ENCODE measurements around the gene FCHSD2.

The FCHSD2 gene

DNA sequence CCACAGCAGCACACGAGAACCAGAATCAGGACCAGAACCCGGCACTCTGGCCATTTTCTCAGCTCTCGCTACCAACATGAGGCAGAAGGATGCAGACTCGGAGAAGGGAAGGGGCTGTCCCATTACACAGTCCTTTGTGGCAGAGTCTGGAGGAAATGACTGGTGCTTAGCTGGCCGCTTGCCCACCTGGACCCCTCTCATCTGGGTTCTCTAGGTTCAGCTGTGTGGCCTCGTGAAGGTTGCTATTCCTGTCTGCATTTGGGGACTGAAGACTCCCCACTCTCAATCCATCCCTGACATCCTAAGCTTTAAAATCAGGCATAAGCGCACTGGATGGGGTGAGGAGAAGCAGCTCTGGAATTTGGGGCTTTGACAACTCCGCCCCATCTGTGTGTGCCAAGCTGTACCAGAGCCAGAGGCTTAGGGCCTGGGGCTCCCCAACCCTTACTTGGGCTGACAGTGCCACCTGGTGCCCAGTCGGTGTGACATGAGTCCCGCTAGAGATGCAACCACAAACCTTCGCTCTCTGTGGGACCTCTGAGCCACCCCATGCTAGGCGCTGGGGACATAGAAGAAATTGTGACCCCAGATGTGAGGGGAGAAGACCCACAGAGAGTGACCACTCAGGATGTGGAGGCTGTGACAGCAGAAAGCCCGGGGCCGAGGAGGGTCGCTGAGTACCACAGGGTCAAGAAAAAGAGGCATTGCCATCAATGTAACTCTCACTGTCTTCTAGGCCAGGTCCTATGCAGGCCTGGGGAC lies 35.8 kb upstream of the FCHSD2 start:
- peak; percentile 60 for DNase-seq (ENCODE audit: low spot score)
- H3K27me3 Mint-ChIP-seq (ENCODE audit: low read depth), result peaks cover 28% of the 10 kb centered on the region
- peaks cover 10% of the 10 kb centered on the region for H3K4me1 Mint-ChIP-seq (ENCODE audit: low read depth)
- H3K4me3 Mint-ChIP-seq, result no peak overlapping the region
- no peaks in the 10 kb centered on the region for H3K9me3 Mint-ChIP-seq
- H3K27ac Mint-ChIP-seq, result no peak overlapping the region
- no peaks in the 10 kb centered on the region for H3K36me3 Mint-ChIP-seq (ENCODE audit: low read depth)

DNA sequence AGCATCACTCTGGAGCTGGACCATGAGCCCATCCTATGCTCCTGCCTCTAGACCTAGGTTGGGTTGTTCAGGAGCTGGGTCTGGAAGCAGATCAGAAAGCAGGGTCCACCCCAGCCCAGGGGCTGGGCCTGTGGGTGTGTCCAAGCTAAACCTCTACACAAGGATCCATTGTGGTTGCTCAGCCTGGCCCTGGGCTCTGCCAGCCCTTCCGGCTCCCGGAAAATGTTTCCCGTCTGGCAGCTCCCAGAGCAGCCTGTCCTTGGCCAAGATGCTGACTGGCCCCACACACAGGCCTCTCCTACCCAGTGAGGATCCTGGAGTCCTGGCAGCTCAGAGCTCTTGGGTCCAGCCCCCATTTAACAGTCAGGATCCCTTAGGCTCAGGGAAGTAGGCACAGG lies 35.3 kb upstream of the FCHSD2 start:
- Mint-ChIP-seq H3K27ac (no peak overlapping the region), H3K4me1 (ENCODE audit: low read depth) (peaks cover 10% of the 10 kb centered on the region), H3K36me3 (ENCODE audit: low read depth) (no peaks in the 10 kb centered on the region), H3K9me3 (no peaks in the 10 kb centered on the region), H3K27me3 (ENCODE audit: low read depth) (peaks cover 27% of the 10 kb centered on the region), H3K4me3 (no peak overlapping the region)
- DNase-seq (ENCODE audit: low spot score), result no peak

DNA sequence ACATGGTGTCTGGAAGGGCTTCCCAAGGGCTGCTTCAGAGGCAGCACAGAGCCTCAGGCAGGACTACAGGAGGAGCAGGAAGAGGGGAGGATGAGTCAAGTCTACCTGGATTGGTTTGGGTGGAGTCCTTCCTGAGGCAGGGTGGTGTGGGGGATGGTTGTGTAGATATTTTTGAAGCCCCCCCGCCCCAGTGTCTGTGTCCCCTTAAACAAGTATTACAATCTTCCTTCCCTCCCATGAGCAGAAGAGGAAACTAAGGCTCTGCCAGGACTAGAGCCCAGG lies 34.7 kb upstream of the FCHSD2 start:
- no peak for DNase-seq (ENCODE audit: low spot score)
- no peaks in the 10 kb centered on the region for H3K9me3 Mint-ChIP-seq
- H3K36me3 Mint-ChIP-seq (ENCODE audit: low read depth), result no peaks in the 10 kb centered on the region
- H3K27ac Mint-ChIP-seq, result peak overlapping the region; percentile 18
- H3K4me3 Mint-ChIP-seq, result no peak overlapping the region
- peaks cover 24% of the 10 kb centered on the region for H3K27me3 Mint-ChIP-seq (ENCODE audit: low read depth)
- peaks cover 10% of the 10 kb centered on the region for H3K4me1 Mint-ChIP-seq (ENCODE audit: low read depth)

DNA sequence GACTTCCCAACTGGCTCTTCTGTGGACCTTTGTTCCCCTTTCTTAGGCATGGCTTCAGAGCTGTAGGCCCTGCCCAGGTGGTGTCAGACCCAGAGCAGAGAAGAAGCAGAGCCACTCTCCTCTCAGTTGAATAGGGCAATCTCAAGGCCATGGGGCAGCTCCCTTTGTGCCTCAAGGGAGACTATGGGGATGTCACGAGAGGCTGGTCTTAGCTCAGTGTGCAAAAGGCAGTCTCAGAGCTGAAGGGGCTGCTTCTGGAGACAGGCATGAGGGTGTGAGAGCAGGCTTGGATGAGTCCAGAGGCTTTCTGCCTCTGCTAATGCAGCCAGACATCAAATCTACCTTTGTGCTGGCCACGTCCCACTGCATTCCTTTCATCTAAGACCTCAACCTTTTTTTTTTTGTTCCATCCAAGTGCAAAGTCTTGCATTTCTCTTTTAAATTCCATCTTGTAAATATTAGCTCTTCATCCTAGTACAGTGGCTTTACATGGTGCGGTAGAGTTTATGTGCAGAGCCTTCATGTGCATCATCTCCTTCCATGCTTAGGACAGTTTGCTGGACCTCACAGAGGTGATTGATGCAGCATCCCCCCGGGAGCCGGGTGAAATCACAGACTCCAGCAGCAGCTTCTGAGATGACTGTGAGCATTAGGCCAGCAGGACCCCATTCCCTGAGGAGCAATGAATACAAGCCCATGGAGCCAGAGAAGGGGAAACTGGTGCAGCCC lies 34.2 kb upstream of the FCHSD2 start:
- no peak overlapping the region for H3K4me3 Mint-ChIP-seq
- peaks cover 19% of the 10 kb centered on the region for H3K27me3 Mint-ChIP-seq (ENCODE audit: low read depth)
- DNase-seq (ENCODE audit: low spot score), result no peak
- H3K27ac Mint-ChIP-seq, result peak overlapping the region; percentile 18
- H3K36me3 Mint-ChIP-seq (ENCODE audit: low read depth), result no peaks in the 10 kb centered on the region
- H3K4me1 Mint-ChIP-seq (ENCODE audit: low read depth), result peaks cover 10% of the 10 kb centered on the region
- H3K9me3 Mint-ChIP-seq, result no peaks in the 10 kb centered on the region

DNA sequence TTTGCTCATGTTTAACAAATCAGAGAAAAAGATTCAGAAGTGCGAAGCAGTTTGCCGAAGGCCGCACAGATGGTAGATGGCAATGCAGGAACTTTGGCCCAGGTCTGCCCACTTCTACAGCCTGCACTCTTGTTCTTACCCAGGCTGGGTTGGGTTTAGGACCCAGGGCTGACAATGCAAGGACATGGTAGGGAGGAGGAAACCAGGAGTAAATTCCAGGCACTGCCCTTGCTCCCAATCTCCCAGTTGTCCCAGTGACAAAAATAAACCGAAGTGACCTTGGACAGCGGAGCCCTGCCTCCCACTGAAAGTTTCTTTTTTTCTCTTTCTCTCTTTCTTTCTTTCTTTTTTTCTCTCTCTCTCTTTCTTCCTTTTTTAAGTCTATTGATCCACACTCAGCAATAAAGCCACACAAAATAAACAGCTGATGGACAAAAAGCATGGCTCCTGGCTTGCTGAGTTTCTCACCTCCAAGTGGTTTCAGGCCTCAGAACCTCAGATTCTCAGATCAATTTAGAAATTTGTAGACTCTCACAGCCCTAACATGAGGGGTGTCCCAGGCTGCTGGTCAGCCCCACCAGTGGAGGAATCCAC lies 33.5 kb upstream of the FCHSD2 start:
- DNase-seq (ENCODE audit: low spot score), result no peak
- Mint-ChIP-seq H3K27me3 (ENCODE audit: low read depth) (peaks cover 15% of the 10 kb centered on the region), H3K9me3 (no peaks in the 10 kb centered on the region), H3K4me1 (ENCODE audit: low read depth) (peaks cover 10% of the 10 kb centered on the region), H3K4me3 (no peak overlapping the region), H3K36me3 (ENCODE audit: low read depth) (no peaks in the 10 kb centered on the region), H3K27ac (no peak overlapping the region)

DNA sequence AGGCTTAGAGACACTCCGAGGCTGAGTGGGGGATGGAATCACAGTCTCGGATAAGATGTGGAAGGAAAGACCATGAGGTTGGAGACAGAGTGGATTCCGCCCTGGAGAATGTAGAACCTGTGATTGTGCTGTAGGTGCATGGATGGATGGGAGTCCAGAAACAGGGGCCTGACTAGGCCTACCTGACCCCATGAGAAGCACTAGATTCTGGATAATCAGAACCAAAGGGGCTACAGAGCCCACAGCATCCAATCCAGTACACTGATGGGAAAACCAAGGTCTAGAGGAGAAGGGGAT lies 32.3 kb upstream of the FCHSD2 start:
- H3K27ac Mint-ChIP-seq, result no peak overlapping the region
- DNase-seq (ENCODE audit: low spot score), result no peak
- no peaks in the 10 kb centered on the region for H3K9me3 Mint-ChIP-seq
- H3K4me3 Mint-ChIP-seq, result no peak overlapping the region
- H3K36me3 Mint-ChIP-seq (ENCODE audit: low read depth), result no peaks in the 10 kb centered on the region
- H3K4me1 Mint-ChIP-seq (ENCODE audit: low read depth), result peaks cover 10% of the 10 kb centered on the region
- peaks cover 6% of the 10 kb centered on the region for H3K27me3 Mint-ChIP-seq (ENCODE audit: low read depth)

DNA sequence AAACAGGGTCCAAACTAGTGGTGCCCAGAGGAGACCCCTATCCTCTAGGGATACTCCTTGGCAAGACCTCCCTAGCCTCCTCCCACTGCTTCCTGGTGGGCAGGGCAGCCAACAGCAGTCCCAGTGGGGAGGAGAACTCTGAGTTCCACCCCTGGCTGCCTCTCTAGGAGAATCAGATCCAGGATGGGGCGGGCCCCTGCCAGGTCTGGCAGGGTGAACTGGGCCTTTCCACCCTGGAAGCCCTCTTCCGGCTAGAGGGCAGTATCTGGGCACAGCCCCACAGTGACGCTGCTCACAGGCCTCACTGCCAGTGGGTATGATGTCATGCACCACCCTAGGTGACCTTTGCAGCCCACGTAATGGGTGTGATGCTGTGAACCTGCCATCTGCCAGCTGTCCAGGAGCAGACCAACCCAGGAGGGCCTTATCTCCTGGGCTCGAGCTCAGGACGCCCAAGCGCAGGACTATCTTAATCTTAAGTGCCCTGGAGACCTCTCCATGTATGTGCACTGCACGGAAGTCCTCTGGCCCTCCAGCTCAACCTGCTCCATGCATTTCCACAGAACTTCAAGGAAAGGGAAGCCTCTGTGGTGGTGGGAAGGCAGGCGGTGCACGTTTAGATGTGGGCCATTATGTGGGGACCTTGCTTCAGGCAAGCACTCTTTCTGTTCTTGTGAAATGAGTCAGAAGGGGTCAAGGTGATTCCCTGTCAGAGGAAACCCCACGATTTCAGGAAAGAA lies 31.8 kb upstream of the FCHSD2 start:
- H3K4me1 Mint-ChIP-seq (ENCODE audit: low read depth), result peaks cover 10% of the 10 kb centered on the region

DNA sequence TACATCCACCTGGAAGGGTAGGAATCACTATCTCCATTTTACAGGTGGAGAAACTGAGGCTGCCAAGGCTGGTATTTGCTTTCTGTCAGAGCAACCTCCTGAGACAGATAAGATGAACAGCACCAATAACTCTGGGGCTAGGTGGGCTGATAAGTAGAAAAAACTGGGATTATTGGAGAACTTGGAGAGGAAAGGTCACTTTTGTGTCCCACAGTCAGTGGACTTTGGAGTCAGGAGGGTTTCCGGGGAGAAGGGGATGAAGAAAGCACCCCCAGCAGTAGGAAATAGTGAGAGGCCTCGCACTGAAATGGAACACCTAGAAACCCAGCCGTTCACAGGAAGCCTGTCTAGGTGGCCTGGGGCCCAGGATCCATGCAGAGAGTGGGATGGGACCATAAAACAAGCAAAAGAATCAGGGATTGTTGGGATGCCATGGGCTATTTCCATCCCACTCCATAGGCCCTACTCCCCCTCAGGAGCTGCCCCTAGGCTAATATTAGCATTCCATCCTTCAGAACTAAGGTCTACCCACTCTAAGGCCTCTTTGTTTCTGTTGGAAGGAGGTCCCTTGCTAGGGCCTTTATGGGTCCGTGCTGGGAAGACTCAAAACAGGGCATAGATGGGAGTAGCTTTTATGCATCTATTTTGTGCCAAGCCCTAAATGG lies 31.0 kb upstream of the FCHSD2 start:
- DNase-seq (ENCODE audit: low spot score), result no peak
- H3K27ac Mint-ChIP-seq, result no peak overlapping the region
- no peaks in the 10 kb centered on the region for H3K36me3 Mint-ChIP-seq (ENCODE audit: low read depth)
- H3K9me3 Mint-ChIP-seq, result no peaks in the 10 kb centered on the region
- H3K27me3 Mint-ChIP-seq (ENCODE audit: low read depth), result peaks cover 4% of the 10 kb centered on the region
- peaks cover 10% of the 10 kb centered on the region for H3K4me1 Mint-ChIP-seq (ENCODE audit: low read depth)
- H3K4me3 Mint-ChIP-seq, result no peak overlapping the region

More for the DNA sequence above, 31.8 kb upstream of the FCHSD2 start:
- H3K4me3 Mint-ChIP-seq, result no peak overlapping the region
- no peaks in the 10 kb centered on the region for H3K36me3 Mint-ChIP-seq (ENCODE audit: low read depth)
- H3K9me3 Mint-ChIP-seq, result no peaks in the 10 kb centered on the region
- H3K27ac Mint-ChIP-seq, result no peak overlapping the region
- H3K27me3 Mint-ChIP-seq (ENCODE audit: low read depth), result peaks cover 3% of the 10 kb centered on the region
- no peak for DNase-seq (ENCODE audit: low spot score)

DNA sequence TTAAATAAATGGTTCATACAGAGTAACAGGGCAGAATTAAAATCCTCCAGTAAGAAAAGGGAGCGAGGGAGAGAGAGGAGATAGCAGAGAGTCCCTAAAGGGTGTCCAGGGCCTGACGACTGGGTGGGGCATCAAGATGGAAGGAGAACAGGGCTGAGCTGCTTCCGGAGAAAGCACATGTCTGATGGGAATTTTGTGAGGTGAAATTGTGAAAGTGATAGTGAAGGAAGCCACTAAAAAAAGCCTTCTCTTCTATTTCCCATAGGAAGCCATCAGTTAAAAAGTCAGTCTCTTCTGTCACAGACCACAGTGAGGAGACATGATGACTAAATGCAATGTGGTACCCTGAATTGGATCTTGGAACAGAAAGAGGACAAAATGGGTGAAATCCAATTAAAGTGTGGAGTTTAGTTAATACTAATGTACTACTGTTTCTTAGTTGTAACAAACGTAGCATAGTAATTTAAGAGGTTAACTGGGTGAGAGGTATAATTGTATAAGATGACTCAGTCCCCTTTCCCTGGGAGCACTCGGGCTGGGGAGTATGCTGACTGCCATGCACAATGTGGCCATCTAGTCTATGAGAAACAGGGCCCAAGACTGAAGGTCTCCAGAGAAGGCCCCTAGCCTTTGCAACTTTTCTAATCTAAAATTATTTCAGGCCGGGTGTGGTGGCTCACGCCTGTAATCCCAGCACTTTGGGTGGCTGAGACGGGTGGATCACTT lies 29.5 kb upstream of the FCHSD2 start:
- DNase-seq (ENCODE audit: low spot score), result no peak
- Mint-ChIP-seq H3K36me3 (ENCODE audit: low read depth) (no peaks in the 10 kb centered on the region), H3K27me3 (ENCODE audit: low read depth) (peaks cover 10% of the 10 kb centered on the region), H3K4me1 (ENCODE audit: low read depth) (peaks cover 4% of the 10 kb centered on the region), H3K27ac (no peak overlapping the region), H3K4me3 (no peak overlapping the region), H3K9me3 (no peaks in the 10 kb centered on the region)

DNA sequence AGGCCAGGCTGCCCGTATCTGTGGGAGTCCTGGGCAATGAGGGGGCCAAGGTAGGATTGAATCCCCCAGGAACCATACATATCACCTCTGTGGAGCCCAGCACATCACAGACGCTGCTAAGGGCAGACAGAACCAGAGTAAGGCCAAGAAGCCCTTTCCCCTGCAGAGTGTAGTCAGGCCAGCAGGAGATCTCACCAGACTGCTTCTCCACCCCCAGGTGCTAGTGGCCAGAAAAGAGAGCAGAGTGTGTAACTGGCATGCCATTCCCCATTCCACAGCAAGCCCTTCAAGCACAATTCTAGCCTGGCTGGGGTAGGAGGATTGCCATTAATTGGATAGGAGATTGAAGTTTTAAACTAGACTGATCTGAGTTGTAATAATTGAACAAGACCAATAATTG lies 28.0 kb upstream of the FCHSD2 start:
- H3K9me3 Mint-ChIP-seq, result no peaks in the 10 kb centered on the region
- H3K36me3 Mint-ChIP-seq (ENCODE audit: low read depth), result no peaks in the 10 kb centered on the region
- H3K4me3 Mint-ChIP-seq, result no peak overlapping the region
- H3K4me1 Mint-ChIP-seq (ENCODE audit: low read depth), result no peaks in the 10 kb centered on the region
- H3K27ac Mint-ChIP-seq, result no peak overlapping the region
- H3K27me3 Mint-ChIP-seq (ENCODE audit: low read depth), result peaks cover 12% of the 10 kb centered on the region
- DNase-seq (ENCODE audit: low spot score), result no peak

DNA sequence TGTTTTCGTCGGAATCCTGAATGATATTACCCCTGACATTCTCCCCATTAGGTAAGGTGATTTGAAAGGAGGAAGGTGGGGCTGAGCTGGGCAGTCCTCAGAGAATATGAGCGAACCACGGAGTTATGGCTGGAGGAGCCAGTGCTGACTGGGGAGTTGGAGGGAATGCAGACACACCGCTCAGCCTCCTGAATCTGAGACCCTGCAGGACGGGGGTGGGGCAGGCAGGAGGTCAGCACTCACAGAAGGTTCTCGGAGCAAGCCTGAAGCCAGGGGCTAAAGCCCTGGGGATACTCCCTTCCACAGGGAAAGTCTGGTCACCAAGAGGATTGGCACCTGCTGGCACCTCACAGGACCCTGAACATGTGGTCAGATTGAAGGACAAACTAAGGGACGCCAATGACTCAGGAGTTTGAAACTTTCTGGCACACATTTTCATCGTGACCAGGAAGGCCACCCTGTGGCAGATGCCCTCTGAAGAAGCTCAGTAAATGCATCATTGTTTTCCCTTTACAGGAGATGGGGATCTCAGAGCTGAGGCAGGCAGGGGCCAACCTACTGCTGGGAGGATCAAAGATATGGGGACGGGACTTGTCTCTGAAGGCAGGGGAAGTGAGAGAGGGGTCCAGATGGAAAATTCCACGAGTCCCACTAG lies 26.9 kb upstream of the FCHSD2 start:
- H3K36me3 Mint-ChIP-seq (ENCODE audit: low read depth), result no peaks in the 10 kb centered on the region
- no peaks in the 10 kb centered on the region for H3K9me3 Mint-ChIP-seq
- H3K27ac Mint-ChIP-seq, result no peak overlapping the region
- no peaks in the 10 kb centered on the region for H3K4me1 Mint-ChIP-seq (ENCODE audit: low read depth)
- no peak for DNase-seq (ENCODE audit: low spot score)
- peaks cover 18% of the 10 kb centered on the region for H3K27me3 Mint-ChIP-seq (ENCODE audit: low read depth)
- no peak overlapping the region for H3K4me3 Mint-ChIP-seq

DNA sequence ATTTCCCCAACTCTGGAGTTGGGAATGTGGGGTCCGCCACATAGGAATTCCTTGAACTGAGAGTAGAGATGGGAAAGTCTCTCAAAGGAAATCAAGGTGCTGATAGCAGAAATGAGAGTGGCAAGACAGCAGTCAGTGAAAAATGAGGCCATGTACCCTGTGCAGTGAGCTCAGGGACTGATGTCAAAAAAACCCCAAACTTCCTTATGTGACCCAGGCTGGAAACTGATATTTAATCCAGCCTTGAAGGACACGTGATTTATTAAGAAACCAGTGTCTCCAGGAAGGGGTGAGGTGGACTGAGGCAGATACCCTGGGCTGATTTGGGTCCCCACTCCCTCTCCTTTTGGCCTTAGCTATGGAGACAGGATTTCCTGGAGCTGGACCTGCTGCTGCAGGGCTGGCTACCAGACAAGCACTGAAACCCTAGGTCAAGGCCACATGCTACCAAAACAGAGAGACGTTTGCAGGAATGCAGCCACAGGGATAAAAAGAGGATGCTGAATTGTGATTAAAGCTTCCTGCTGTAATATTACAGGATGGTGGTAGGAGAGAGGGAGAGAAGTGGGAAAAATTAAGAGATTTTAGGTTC lies 25.3 kb upstream of the FCHSD2 start:
- H3K27me3 Mint-ChIP-seq (ENCODE audit: low read depth), result peaks cover 18% of the 10 kb centered on the region
- H3K9me3 Mint-ChIP-seq, result no peaks in the 10 kb centered on the region
- no peak overlapping the region for H3K27ac Mint-ChIP-seq
- H3K4me1 Mint-ChIP-seq (ENCODE audit: low read depth), result peaks cover 5% of the 10 kb centered on the region
- H3K36me3 Mint-ChIP-seq (ENCODE audit: low read depth), result no peaks in the 10 kb centered on the region
- no peak overlapping the region for H3K4me3 Mint-ChIP-seq
- DNase-seq (ENCODE audit: low spot score), result no peak

Data from T-helper 2 cell treated with Interferon-gamma antibody and Interleukin-4, amounts not matched to agents 5 μg/mL and 100 μg/mL, for 36 hours (primary cell).